GM12891 (cell line): ENCODE results near the gene MYO3A.

Experiments
- PAX5 ChIP-seq: IDR thresholded peaks from 2 replicates; pipeline ENCODE4 v1.6.1; 2011; ENCODE audit warnings: low read length, moderate library complexity, mild to moderate bottlenecking; ENCODE audit not compliant: insufficient read depth, severe bottlenecking
- POLR2A ChIP-seq: IDR thresholded peaks from 2 replicates; pipeline ENCODE4 v1.6.1; 2011; ENCODE audit warnings: low read depth, low read length, control low read depth
- POLR2AphosphoS5 ChIP-seq: IDR thresholded peaks from 2 replicates; pipeline ENCODE4 v1.6.1; 2011; ENCODE audit warnings: low read depth, low read length, control low read depth

- TF ChIP-seq POLR2AphosphoS5: no peak
- TF ChIP-seq POLR2A: no peak
- no peak for TF ChIP-seq PAX5
Measured at GRCh38 chr10:25944771-25945170, 10.7 kb downstream of the MYO3A start.
